NCI-H446 treated with DMSO at 0.1 percent for 48 hours (cell line): ENCODE data around the gene MTLN.
"Not testable (repeated sequence)": the region's sequence is repeated elsewhere in the genome, so short reads cannot be mapped to it uniquely, and the experiment has no call there.

Experiments
- DNase-seq: peaks from one replicate; lab custom pipeline; 2025; lab: John Stamatoyannopoulos, UW

The MTLN gene, protein sequence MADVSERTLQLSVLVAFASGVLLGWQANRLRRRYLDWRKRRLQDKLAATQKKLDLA

DNA sequence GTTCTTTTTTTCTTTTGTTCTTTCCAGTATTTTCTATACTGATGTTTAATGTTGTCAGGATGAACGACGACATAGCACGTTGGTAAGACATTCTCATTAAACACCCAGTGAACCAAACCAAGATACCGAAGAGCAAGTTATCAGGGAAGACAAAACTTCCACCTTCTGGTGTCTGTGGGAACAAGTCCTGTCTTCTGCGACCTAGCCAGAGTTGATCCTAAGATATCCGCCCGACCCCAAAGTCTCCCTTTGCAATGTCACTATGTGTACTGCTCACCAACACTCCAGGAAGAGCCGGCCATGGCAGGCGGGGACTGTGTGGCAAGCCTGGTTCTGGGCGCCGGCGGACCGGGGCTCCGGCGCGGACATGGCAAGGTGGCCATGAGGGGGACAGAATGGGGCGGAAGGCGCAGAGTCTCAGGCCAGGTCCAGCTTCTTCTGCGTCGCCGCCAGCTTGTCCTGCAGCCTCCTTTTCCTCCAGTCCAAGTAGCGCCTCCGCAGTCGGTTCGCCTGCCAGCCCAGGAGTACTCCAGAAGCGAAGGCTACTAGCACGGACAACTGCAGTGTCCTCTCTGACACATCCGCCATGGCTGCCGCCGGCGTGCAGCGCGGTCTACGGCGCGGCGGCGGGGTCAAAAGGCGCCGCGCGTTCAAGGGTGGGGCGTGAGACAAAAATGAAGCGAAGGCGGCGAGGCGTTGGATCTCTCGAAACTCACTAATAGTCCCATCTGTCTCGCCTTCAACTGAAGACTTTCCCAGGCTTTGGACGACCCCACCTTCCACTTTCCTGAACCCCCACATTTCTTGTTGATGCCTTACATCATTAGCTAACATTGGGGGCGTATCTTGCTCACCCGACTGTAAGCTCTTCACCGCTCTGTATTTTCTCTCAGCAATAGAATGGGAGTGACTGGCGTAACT, at the start of gene MTLN:
MTLN (minus strand) TSS at position 610 of the 921 bp plus-strand sequence; CDS start at position 588, 22 bp downstream.
- DNase-seq, result peak; percentile 22

- DNase-seq, result not testable (repeated sequence)
These were observed 49.6 kb upstream of the MTLN start for GRCh38 chr2:110261910-110262309.

- DNase-seq, result not testable (repeated sequence)
These were observed 35.9 kb upstream of the MTLN start for GRCh38 chr2:110248081-110248795.

- not testable (repeated sequence) for DNase-seq
These were observed 33.4 kb upstream of the MTLN start for GRCh38 chr2:110245488-110246435.

DNA sequence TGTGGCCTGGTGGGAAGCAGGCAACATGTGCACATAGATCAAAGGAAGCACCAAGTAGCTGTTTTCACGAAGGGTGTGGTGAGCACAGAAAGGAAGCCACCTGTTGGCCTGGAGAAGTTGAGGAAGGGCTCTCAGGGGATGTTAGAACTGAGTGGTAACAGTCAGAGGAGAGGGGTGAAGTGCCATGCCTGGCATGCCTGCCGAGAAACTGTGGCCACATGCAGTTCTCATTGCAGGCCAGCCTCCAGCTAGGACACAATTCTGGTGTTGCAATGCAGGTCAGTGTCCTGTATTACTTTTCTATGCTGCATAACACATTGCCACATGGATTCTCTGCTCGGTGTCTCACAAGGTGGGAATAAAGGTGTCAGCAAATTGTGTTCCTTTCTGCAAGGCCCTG, 30.9 kb upstream of the MTLN start:
- not testable (repeated sequence) for DNase-seq

DNA sequence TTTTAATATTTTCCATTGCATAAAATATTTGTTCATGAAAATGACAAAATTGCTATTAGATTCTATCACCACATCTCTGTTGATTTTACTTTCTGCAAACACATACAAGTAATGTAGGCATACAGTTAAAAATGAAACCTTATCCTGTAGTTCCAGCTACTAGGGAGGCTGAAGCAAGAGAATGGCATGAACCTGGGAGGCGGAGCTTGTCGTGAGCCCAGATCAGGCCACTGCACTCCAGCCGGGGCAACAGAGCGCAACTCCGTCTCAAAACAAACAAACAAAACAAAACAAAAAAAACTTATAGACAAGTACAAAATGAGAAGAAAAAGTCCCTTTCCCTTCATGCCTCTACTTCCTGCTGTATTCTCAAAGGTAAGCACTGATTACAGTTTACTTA, 22.2 kb upstream of the MTLN start:
- not testable (repeated sequence) for DNase-seq

DNA sequence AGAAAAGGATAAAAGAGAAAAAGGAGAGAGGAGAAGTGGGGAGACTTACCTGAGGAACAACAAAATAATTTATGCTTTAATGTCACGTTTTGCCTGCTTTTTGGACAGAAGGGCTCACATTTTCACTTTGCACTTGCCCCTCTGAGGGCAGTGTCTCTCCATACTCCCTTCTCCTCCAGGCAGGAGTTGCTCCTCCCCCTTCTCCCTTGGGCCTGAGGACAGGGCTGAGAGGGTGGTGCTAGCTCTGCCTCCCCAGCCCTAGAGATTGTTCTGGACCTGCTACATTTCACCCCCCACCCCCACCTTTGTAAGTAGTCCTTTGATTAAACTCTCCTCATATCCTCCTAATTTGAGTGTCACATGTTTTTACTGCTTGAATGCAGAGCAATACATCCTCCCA, 17.5 kb upstream of the MTLN start:
- not testable (repeated sequence) for DNase-seq

DNA sequence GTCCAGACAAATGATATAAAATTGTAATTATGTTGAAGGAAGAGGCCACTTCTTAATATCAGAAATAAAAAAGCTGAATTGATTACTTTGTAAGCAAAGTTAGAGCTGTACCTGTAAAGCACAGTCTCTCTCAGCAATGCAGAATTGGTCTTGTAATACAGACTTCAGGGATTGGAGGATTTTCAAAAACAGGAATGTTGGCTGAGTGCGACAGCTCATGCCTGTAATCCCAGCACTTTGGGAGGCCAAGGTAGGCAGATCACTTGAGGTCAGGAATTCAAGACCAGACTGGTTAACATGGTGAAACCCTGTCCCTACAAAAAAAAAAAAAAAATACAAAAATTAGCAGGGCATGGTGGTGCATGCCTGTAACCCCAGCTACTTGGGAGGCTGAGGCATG, 10.3 kb upstream of the MTLN start:
- DNase-seq, result not testable (repeated sequence)

DNA sequence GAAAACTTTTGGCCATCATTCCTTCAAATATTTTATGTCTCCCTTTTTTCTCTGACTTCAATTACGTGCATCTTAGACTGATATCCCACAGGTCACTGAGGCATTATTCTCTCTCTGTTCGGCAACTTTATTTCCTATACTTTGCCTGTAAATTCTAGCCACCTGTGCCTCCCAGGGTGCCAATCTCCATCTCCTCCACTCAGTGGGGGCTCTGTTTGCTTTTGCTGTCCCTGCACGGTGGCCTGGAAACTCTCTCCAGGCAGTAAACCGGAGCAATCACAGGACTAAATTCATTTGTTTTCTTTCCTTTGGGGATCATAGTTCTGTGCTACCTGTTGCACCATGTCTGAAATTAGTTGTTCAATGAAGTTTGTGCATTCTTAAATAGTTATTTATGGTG, 9.6 kb upstream of the MTLN start:
- DNase-seq, result no peak

GRCh38 chr2:110220190-110220564, 7.8 kb upstream of the MTLN start:
- no peak for DNase-seq

DNA sequence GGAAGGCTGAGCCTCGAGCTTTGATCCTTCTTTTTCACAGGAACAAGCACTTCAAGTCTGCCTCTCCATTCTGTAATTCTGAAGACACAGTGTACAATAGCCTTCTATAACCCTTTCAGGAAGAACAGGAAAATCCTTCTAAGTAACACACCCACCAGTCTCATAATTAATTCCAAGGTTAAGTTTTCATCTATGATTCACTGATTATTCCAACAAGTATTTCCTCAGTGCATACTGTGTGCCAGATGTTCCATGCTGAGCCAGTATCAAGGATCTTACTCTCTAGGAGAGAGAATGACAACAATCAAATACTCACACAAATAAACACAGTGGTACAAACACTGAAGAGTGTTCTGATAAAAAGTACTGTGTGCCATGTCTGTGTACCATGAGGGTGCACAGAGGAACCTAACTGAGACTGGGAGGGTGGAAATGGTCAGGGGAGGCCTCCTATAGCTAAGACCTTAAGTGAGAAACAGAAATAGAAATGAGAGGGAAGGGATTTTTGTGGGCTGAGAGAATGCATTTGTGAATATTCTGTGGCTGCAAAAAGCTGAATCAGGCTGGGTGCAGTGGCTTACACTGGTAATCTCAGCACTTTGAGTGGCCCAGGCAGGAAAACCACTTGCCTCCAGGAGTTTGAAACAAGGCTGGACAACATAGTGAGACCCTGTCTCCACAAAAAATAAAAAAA, 7.3 kb upstream of the MTLN start:
- DNase-seq, result no peak

DNA sequence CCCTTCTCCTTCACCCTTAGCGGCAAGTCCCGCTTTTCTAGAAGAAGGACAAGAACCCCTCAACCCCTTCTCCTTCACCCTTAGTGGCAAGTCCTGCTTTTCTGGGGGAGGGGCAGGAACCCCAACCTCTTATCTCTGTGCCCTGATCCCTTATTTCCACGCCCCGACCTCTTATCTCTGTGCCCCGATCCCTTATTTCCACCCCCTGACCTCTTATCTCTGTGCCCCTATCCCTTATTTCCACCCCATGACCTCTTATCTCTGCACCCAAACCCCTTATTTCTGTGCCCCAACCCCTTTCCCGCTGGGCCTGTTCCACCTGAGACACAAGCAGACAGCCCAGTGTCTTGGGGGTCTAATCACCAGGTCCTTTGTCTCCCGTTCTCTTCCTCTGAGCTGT, 6.5 kb upstream of the MTLN start:
- not testable (repeated sequence) for DNase-seq

GRCh38 chr2:110216803-110217202, 4.5 kb upstream of the MTLN start:
- DNase-seq, result no peak

- no peak for DNase-seq
These were observed 3.9 kb upstream of the MTLN start for GRCh38 chr2:110216199-110216598.

- no peak for DNase-seq
These were observed 3.3 kb upstream of the MTLN start for GRCh38 chr2:110215566-110216158.

GRCh38 chr2:110215091-110215490, 2.7 kb upstream of the MTLN start:
- no peak for DNase-seq

DNA sequence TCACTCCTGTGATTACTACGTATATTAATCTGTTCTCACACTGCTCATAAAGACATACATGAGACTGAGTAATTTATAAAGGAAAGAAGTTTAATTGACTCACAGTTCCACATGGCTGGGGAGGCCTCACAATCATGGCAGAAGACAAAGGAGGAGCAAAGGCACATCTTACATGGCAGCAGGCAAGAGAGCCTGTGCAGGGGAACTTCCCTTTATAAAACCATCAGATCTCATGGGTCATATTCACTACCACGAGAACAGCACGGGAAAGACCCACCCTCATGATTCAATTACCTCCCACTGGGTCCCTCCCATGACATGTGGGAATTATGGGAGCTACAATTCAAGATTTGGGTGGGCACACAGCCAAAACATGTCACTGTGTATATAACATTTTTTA, 1.2 kb upstream of the MTLN start:
- DNase-seq, result not testable (repeated sequence)

GRCh38 chr2:110205660-110206455, 6.5 kb downstream of the MTLN start:
- DNase-seq, result no peak

GRCh38 chr2:110204408-110205385, 7.7 kb downstream of the MTLN start, which contains the start of gene NPHP1:
Gene NPHP1, minus strand, starts transcription at chr2:110205013. Its CDS starts 45 bp downstream, at chr2:110204968.
- peak; percentile 62 for DNase-seq
